Lower lobe of right lung (tissue), 2 donors: ENCODE measurements around the gene SLC43A3. TPM values are rescaled to one million over a fixed set of nuclear protein-coding genes. Genes with fewer than 3 reads are reported as not detected.
A peak's percentile ranks its signal among the peaks of the same experiment; 100 is the strongest.

Experiments
- ATAC-seq, 2 donors: fragments of 200-7000 bp; cut with Tn5 transposase; one replicate each; pipeline ENCODE4 v1.9.1; 2020 to 2022; ENCODE audit warnings: mild to moderate bottlenecking in 2 of 2, moderate library complexity in 2 of 2
- DNase-seq: peaks from one replicate; pipeline ENCODE4 v3.0.0-alpha.2; 2020
- H3K27ac ChIP-seq: fragments of 200-600 bp; one replicate; pipeline ENCODE4 v1.8.0; 2022
- H3K27me3 ChIP-seq: fragments of 200-600 bp; one replicate; pipeline ENCODE4 v1.8.0; 2022; ENCODE audit warnings: low read depth
- H3K36me3 ChIP-seq: fragments of 200-600 bp; one replicate; pipeline ENCODE4 v1.8.0; 2022; ENCODE audit warnings: mild to moderate bottlenecking
- H3K4me1 ChIP-seq: fragments of 200-600 bp; one replicate; pipeline ENCODE4 v1.8.0; 2022
- H3K4me3 ChIP-seq: fragments of 200-600 bp; one replicate; pipeline ENCODE4 v1.8.0; 2022; ENCODE audit warnings: mild to moderate bottlenecking
- H3K9me3 ChIP-seq: fragments of 200-600 bp; one replicate; pipeline ENCODE4 v1.8.0; 2022
- CTCF ChIP-seq: fragments of 200-600 bp; IDR thresholded peaks from one replicate; pipeline ENCODE4 v1.8.0; 2022; ENCODE audit warnings: antibody characterized with exemption, mild to moderate bottlenecking
- intact Hi-C: fragments of 100-400 bp; cut with DNase I; formaldehyde crosslinking; loops from one replicate; pipeline ENCODE4 v1.11.0; 2022
- total RNA-seq: library from RNA; stranded (reverse); fragmentation: NEBNext Ultra II Directional; extraction: Animal tissue kit (Norgen Biotek cat#: 25700); gene quantifications from one replicate; pipeline ENCODE4 v1.2.1, GENCODE V29; 2021
- donor health status: DM: no; HTN: yes; CAD: no; lungs with severe emphysema.

Gene SLC43A3
- total RNA-seq, 1 donor from 2014 or later = 102 TPM

DNA sequence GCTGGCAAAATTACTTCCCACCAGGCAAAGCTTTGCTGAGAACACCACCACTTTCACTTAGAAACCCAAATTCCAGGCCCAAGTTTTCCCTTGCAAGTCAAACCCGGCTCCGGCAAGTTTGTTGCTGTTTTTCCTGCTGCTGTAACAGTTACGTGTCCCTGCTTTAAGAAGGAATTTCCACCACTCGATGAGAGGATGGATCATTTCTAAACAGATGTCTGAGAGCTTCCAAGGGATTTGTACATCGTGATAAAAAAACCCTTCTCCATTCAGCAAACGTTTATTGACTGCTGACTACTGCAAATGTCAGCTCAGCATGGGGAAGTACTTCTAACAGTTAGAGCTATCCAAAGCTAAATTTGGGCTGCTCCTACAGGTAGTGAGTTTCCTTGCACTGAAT is 69.1 kb downstream of the SLC43A3 start:
- H3K36me3 ChIP-seq = no peaks in the 10 kb centered on the region
- H3K9me3 ChIP-seq = no peaks in the 10 kb centered on the region
- H3K27ac ChIP-seq = peak overlapping the region; percentile 9
- DNase-seq (no peak), ATAC-seq (no peak)
- intact Hi-C loops = no loop called here
- H3K4me1 ChIP-seq = peaks cover 5% of the 10 kb centered on the region
- H3K4me3 ChIP-seq = no peak overlapping the region
- no peaks in the 10 kb centered on the region for H3K27me3 ChIP-seq
- TF ChIP-seq CTCF = no peak

GRCh38 chr11:57357310-57357709 is 69.6 kb downstream of the SLC43A3 start:
- no peak for ATAC-seq
- Histone ChIP-seq H3K4me1 (peaks cover 5% of the 10 kb centered on the region), H3K9me3 (no peaks in the 10 kb centered on the region), H3K27ac (peak overlapping the region; percentile 9), H3K27me3 (no peaks in the 10 kb centered on the region), H3K4me3 (no peak overlapping the region), H3K36me3 (no peaks in the 10 kb centered on the region)
- TF ChIP-seq CTCF = no peak
- no peak for DNase-seq
- intact Hi-C loops = no loop called here

Other genes starting within 250 kb of the SLC43A3 start
- gene LRRC55, start 245.2 kb downstream of the SLC43A3 start, total RNA-seq = 0.12 TPM
- gene APLNR, start 189.9 kb downstream of the SLC43A3 start, total RNA-seq = 4.1 TPM
- gene TNKS1BP1, start 102.2 kb downstream of the SLC43A3 start, total RNA-seq = 147 TPM
- gene SSRP1, start 91.2 kb downstream of the SLC43A3 start, total RNA-seq = 62.2 TPM
- gene P2RX3, start 88.8 kb downstream of the SLC43A3 start, total RNA-seq = not detected
- gene PRG3, start 46.0 kb downstream of the SLC43A3 start, total RNA-seq = not detected
- not detected for gene PRG2, start 36.5 kb downstream of the SLC43A3 start, total RNA-seq
- 4.8 TPM for gene RTN4RL2, start 33.4 kb upstream of the SLC43A3 start, total RNA-seq
- gene SLC43A1, start 88.6 kb upstream of the SLC43A3 start, total RNA-seq = 13.2 TPM
- gene TIMM10, start 103.6 kb upstream of the SLC43A3 start, total RNA-seq = 35.3 TPM
- not detected for gene SMTNL1, start 110.5 kb upstream of the SLC43A3 start, total RNA-seq
- 172 TPM for gene UBE2L6, start 140.6 kb upstream of the SLC43A3 start, total RNA-seq
- gene SERPING1, start 170.6 kb upstream of the SLC43A3 start, total RNA-seq = 471 TPM
- 3.1 TPM for gene YPEL4, start 222.8 kb upstream of the SLC43A3 start, total RNA-seq
- 12.5 TPM for gene CLP1, start 230.6 kb upstream of the SLC43A3 start, total RNA-seq
- 64.4 TPM for gene ZDHHC5, start 241.0 kb upstream of the SLC43A3 start, total RNA-seq